WTC11 (cell line): ENCODE results near the gene CCL22. TPM values are rescaled to one million over a fixed set of nuclear protein-coding genes. Genes with fewer than 3 reads are reported as not detected.

Experiments
- CBFB ChIP-seq: sonication (generic); formaldehyde crosslinking; IDR thresholded peaks from 2 replicates; pipeline ENCODE4 v1.8.1; 2022; ENCODE audit warnings: mild to moderate bottlenecking, low read depth, missing genetic modification reagents
- E2F5 ChIP-seq: sonication (generic); formaldehyde crosslinking; IDR thresholded peaks from 2 replicates; pipeline ENCODE4 v1.8.1; 2022; ENCODE audit warnings: mild to moderate bottlenecking, moderate library complexity, missing genetic modification reagents
- GTF2I ChIP-seq: fragments of 250-450 bp; sonication (Bioruptor Pico); conservative IDR thresholded peaks from 2 replicates; pipeline ENCODE4 v1.4.0; 2021; ENCODE audit warnings: mild to moderate bottlenecking
- IRF2 ChIP-seq: sonication (generic); formaldehyde crosslinking; IDR thresholded peaks from 2 replicates; pipeline ENCODE4 v1.8.0; 2022; ENCODE audit warnings: low read depth, missing genetic modification reagents, borderline replicate concordance
- SMAD3 ChIP-seq: sonication (generic); formaldehyde crosslinking; IDR thresholded peaks from 2 replicates; pipeline ENCODE4 v1.8.0; 2022; ENCODE audit warnings: missing genetic modification reagents, mild to moderate bottlenecking, borderline replicate concordance
- ZNF532 ChIP-seq: fragments of 250-450 bp; sonication (Bioruptor Pico); IDR thresholded peaks from 2 replicates; pipeline ENCODE4 v1.9.0; 2021; ENCODE audit warnings: mild to moderate bottlenecking, borderline replicate concordance
- total RNA-seq: library from RNA; stranded (reverse); gene quantifications from 3 replicates; pipeline ENCODE4 v1.2.3, GENCODE V29; 2021

CCL22 gene
- total RNA-seq, 1 experiment from 2014 or later = 0.35 TPM

DNA sequence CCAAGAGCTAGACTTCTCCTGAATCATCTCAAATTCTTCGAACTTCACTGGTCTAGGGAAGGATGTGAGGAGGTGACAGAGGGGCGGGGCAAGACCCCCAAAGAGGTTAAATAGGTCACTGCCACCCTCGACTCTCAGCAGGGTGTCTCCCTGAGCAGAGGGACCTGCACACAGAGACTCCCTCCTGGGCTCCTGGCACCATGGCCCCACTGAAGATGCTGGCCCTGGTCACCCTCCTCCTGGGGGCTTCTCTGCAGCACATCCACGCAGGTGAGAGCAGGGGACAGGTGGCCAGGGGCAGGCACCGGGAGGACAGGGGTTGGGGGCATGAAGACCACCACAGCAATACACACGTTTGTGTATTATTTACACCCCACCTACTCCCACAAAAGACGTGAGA, 55.1 kb downstream of the CCL22 start (continued):
- TF ChIP-seq ZNF532 (CRISPR knock-in tag) (no peak), CBFB (CRISPR knock-in tag) (no peak), E2F5 (no peak), GTF2I (CRISPR knock-in tag) (no peak), SMAD3 (CRISPR knock-in tag) (no peak), IRF2 (CRISPR knock-in tag) (no peak)

Other genes with a start within 250 kb of the CCL22 start
- 102 to 107 TPM (median 104 TPM) in 3 replicates for gene PSME3IP1, start 172.7 kb upstream of the CCL22 start, total RNA-seq
- gene RSPRY1, start 172.5 kb upstream of the CCL22 start, total RNA-seq = 22.7 to 28.5 TPM (median 26.8 TPM) in 3 replicates
- gene ARL2BP, start 113.5 kb upstream of the CCL22 start, total RNA-seq = 10.6 to 12.4 TPM (median 12.3 TPM) in 3 replicates
- gene PLLP, start 74.1 kb upstream of the CCL22 start, total RNA-seq = 2.8 to 3.4 TPM (median 3.2 TPM) in 3 replicates
- gene CX3CL1, start 13.7 kb downstream of the CCL22 start, total RNA-seq = 0.66 to 1.2 TPM (median 1.1 TPM) in 3 replicates
- not detected in 3 replicates for gene CCL17, start 46.0 kb downstream of the CCL22 start, total RNA-seq
- 85.9 to 94.7 TPM (median 87.9 TPM) in 3 replicates for gene CIAPIN1, start 88.6 kb downstream of the CCL22 start, total RNA-seq
- gene COQ9, start 88.7 kb downstream of the CCL22 start, total RNA-seq = 39.2 to 40.2 TPM (median 39.8 TPM) in 3 replicates
- gene POLR2C, start 103.9 kb downstream of the CCL22 start, total RNA-seq = 67.9 to 75.4 TPM (median 67.9 TPM) in 3 replicates
- gene DOK4, start 127.7 kb downstream of the CCL22 start, total RNA-seq = 21.8 to 25.0 TPM (median 21.9 TPM) in 3 replicates
- gene CCDC102A, start 177.8 kb downstream of the CCL22 start, total RNA-seq = 5.2 to 7.1 TPM (median 6.8 TPM) in 3 replicates
- 9.1 to 9.9 TPM (median 9.5 TPM) in 3 replicates for gene ADGRG5, start 183.9 kb downstream of the CCL22 start, total RNA-seq